T-helper 9 cell (primary cell): ENCODE results near the gene DEK.
"Not testable (repeated sequence)": the region's sequence is repeated elsewhere in the genome, so short reads cannot be mapped to it uniquely, and the experiment has no call there.

Experiments used
- DNase-seq: peaks from one replicate; pipeline ENCODE4 v3.0.0-alpha.2; 2020

DEK gene

GRCh38 chr6:18187701-18188100 is 76.6 kb downstream of the DEK start:
- DNase-seq, result no peak

GRCh38 chr6:18186540-18187250 is 77.6 kb downstream of the DEK start:
- no peak for DNase-seq

- no peak for DNase-seq
Observed at GRCh38 chr6:18186033-18186432, 78.3 kb downstream of the DEK start.

DNA sequence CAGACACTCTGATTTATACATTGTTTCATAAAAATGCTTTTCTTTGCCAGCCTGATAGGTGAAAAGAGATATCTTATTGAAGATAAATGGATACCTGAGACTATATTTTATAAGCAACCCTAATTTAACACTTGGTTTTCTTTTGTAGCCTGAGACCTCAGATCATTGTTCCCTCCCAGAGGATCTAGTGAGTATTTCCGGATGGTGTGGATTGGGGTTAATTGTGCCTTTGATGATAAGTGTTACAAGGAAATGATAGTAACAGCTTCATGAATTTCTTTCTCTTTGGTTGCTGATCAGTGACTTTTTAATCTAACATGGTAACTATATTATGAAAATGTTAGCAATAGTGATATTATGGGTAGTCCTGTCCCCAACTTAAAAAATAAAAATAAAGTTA is 78.7 kb downstream of the DEK start:
- DNase-seq, result no peak

GRCh38 chr6:18183766-18184165 is 80.6 kb downstream of the DEK start:
- no peak for DNase-seq

DNA sequence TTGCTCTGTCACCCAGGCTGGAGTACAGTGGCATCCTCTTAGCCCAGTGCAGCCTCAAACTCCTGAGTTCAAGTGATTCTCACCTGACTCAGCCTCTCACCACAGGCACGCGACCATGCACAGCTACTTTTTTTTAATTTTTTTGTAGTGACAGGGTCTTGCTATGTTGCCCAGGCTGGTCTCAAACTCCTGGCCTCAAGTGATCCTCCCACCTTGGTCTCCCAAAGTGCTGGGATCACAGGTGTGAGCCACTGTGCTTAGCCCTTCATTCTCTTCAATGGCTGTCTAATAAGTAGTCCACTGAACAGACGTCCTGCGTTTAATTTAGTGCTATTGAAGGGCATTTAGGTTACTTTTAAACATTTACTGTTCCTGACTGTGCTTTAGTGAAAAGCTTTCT is 81.8 kb downstream of the DEK start:
- DNase-seq, result no peak

DNA sequence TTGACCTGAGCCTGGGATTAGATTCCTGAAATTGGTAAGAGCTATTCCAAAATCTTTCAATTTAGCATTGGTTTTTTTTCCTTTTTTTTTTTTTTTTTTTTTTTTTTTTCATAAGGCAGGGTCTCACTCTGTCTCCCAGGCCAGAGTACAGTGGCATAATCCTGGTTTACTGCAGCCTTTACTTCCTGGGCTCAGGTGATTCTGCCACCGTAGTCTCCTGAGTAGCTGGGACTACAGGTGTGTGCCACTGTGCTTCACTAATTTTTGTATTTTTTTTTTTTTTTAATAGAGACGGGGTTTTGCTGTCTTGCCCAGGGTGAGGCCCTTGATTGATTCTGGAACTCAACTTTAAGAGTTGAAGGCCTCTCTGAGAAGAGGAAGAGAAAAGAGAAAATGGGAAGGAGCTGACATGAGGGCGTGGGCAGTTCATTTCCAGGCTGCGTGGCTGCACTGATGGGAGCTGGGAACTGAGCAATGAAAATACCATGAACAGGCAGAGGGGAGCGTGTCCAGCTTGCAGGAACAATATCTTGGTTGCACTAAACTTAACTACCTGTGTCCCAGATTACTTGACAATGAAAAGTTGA is 84.5 kb downstream of the DEK start:
- DNase-seq, result no peak

- DNase-seq, result no peak
Observed at GRCh38 chr6:18178960-18179615, 85.2 kb downstream of the DEK start.

GRCh38 chr6:18177286-18177965 is 86.9 kb downstream of the DEK start:
- DNase-seq, result no peak

DNA sequence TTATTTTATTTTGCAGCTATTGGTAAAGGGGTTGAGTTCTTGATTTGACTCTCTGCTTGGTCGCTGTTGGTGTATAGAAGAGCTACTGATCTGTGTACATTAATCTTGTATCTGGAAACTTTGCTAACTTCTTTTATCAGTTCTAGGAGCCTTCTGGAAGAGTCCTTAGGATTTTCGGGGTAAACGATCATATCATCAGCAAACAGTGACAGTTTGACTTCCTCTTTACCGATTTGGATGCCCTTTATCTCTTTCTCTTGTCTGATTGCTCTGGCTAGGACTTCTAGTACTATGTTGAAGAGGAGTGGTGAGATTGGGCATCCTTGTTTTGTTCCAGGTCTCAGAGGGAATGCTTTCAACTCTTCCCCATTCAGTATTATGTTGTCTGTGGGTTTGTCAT is 88.1 kb downstream of the DEK start:
- not testable (repeated sequence) for DNase-seq
